Measurements from ENCODE around the gene GALNT13. TPM values are rescaled to one million over a fixed set of nuclear protein-coding genes. Genes with fewer than 3 reads are reported as not detected.

Gene GALNT13
- total RNA-seq, 2 donors from 2014 or later: 0.33 to 5.7 TPM

DNA sequence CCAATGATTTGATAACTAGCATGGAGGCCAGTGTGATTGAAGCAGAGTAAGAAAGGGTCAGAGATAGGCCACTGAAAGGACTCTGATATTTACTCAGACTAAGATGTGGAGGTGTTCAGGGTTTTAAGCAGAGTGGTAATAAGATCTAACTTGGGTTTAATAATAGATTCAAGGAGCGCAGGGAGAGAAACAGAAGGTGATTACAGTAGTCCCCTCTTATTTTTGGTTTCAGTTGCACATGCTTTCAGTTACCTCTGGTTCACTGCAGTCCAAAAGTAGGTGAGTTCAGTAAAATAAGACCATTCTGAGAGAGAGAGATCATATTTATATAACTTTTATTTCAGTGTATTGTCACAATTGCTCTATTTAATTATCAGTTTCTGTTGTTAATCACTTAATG lies 13.5 kb upstream of the GALNT13 start:
- Histone ChIP-seq H3K4me3 (no peak overlapping the region), H3K9me3 (no peaks in the 10 kb centered on the region), H3K27me3 (no peaks in the 10 kb centered on the region), H3K4me1 (no peaks in the 10 kb centered on the region), H3K36me3 (replicated peaks in 1 of 2; ENCODE audit: insufficient read depth in 1 of 2, low read depth in 2 of 2) (no peaks in the 10 kb centered on the region), H3K27ac (no peak overlapping the region)
- TF ChIP-seq POLR2A (IDR thresholded peaks at IDR 0.05): no peak
- TF ChIP-seq CTCF (IDR thresholded peaks at IDR 0.05): no peak
- ATAC-seq (no peak), DNase-seq (no peak)
- intact Hi-C loops (cut with DNase I): no loop called here
- 83 to 91% methylated on average over 1 of the region's 1 CpG for whole genome bisulfite sequencing, 2 donors

DNA sequence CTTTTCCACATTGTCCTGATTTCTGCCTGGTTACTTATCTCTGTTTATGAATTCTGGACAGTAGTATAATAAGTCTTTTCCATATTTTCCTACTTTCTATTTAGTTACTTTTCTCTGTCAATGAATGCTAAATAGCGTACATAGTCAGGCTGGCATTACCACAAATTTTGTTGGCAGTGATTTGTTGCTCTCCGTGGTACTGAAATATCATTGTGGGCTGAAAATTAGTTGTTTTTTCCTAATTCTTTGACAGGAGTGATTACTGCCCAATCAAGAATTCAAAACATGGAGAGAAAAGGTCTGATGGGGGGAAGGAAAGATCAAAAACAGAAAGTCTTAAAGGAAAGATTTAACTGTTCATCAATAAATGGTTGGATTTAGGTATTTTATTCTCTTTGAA lies 7.7 kb upstream of the GALNT13 start:
- no peak for ATAC-seq

GRCh38 chr2:153866595-153866994 lies 5.1 kb upstream of the GALNT13 start:
- Histone ChIP-seq H3K4me1 (no peaks in the 10 kb centered on the region), H3K27ac (no peak overlapping the region), H3K27me3 (no peaks in the 10 kb centered on the region), H3K4me3 (no peak overlapping the region), H3K36me3 (replicated peaks in 1 of 2; ENCODE audit: insufficient read depth in 1 of 2, low read depth in 2 of 2) (no peaks in the 10 kb centered on the region), H3K9me3 (no peaks in the 10 kb centered on the region)
- ATAC-seq (no peak), DNase-seq (no peak)
- intact Hi-C loops (cut with DNase I): no loop called here
- TF ChIP-seq POLR2A (IDR thresholded peaks at IDR 0.05): no peak
- TF ChIP-seq CTCF (IDR thresholded peaks at IDR 0.05): no peak

More for the DNA sequence above, 7.7 kb upstream of the GALNT13 start:
- no peak overlapping the region for H3K4me3 ChIP-seq
- no peaks in the 10 kb centered on the region for H3K9me3 ChIP-seq
- H3K4me1 ChIP-seq: no peaks in the 10 kb centered on the region
- H3K27ac ChIP-seq: no peak overlapping the region
- intact Hi-C loops (cut with DNase I): no loop called here
- TF ChIP-seq CTCF (IDR thresholded peaks at IDR 0.05) (no peak), POLR2A (IDR thresholded peaks at IDR 0.05) (no peak)
- no peaks in the 10 kb centered on the region for H3K27me3 ChIP-seq
- WGBS, 2 donors: 12 to 17% methylated on average over 2 of the region's 2 CpGs
- no peaks in the 10 kb centered on the region for H3K36me3 ChIP-seq (replicated peaks in 1 of 2; ENCODE audit: insufficient read depth in 1 of 2, low read depth in 2 of 2)
- no peak for DNase-seq

GRCh38 chr2:153870308-153870707 lies 1.4 kb upstream of the GALNT13 start:
- intact Hi-C loops (cut with DNase I): no loop called here
- peaks cover 5% of the 10 kb centered on the region for H3K4me1 ChIP-seq
- ATAC-seq: no peak
- H3K27ac ChIP-seq: no peak overlapping the region
- no peaks in the 10 kb centered on the region for H3K27me3 ChIP-seq
- H3K9me3 ChIP-seq: no peaks in the 10 kb centered on the region
- no peak for DNase-seq
- H3K4me3 ChIP-seq: no peak overlapping the region
- 42 to 66% methylated on average over 3 of the region's 3 CpGs for WGBS, 2 donors
- TF ChIP-seq POLR2A (IDR thresholded peaks at IDR 0.05): no peak
- TF ChIP-seq CTCF (IDR thresholded peaks at IDR 0.05): no peak
- no peaks in the 10 kb centered on the region for H3K36me3 ChIP-seq (replicated peaks in 1 of 2; ENCODE audit: insufficient read depth in 1 of 2, low read depth in 2 of 2)

DNA sequence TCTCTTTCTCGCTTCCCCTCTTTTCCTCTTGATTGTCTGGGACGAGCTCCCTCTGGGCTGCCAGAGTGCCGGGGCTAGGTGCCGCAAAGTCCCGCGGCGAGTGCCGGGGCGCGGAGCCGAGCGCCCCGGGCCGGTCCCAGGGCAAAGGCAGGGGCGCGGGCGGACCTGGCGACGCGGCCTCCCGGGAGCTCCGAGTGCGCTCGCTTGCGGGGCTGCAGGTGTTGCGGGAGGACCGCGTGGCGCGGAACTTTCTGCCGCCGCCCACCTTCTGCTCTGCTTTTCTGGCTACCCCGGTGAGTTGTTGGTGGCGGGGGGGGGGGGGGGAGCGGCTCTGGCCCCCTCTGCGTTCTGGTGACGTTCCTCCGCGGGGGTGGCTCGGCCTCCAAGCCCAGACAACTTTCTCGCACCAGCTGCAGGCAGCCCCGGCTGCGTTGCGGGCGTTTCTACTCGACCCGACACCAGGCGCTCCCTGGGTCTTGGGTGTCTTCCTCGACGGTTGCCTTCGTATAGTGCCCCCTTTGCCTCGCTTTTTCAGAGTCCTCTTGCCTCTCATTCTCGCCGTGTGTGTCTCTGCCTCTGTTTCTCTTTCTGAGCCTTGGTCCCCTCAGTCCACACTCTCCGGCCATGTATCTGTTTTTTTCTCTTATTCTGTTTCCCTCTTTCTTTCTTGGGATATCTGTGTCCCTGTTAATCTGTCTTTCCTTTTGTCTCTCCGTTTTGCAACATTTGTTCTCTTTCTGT lies 759 bp downstream of the GALNT13 start:
- Histone ChIP-seq H3K4me1 (peaks cover 5% of the 10 kb centered on the region), H3K36me3 (replicated peaks in 1 of 2; ENCODE audit: insufficient read depth in 1 of 2, low read depth in 2 of 2) (no peaks in the 10 kb centered on the region), H3K27me3 (no peaks in the 10 kb centered on the region), H3K9me3 (no peaks in the 10 kb centered on the region), H3K4me3 (peak overlapping the region in 1 of 2 donors; percentile 22), H3K27ac (no peak overlapping the region)
- ATAC-seq (no peak), DNase-seq (peak in 1 of 4 donors; percentile 14)
- 1 to 3% methylated on average over 16 to 55 of the region's 56 CpGs for WGBS, 2 donors
- intact Hi-C loops (cut with DNase I): no loop called here
- TF ChIP-seq CTCF (IDR thresholded peaks at IDR 0.05): no peak
- TF ChIP-seq POLR2A (IDR thresholded peaks at IDR 0.05): no peak
